Caco-2 (cell line): Measurements from ENCODE around the gene ALPP. TPM values are rescaled to one million over a fixed set of nuclear protein-coding genes. Genes with fewer than 3 reads are reported as not detected.

Source experiments
- BruUV-seq: library from RNA; stranded (reverse); fragments of 400-500 nt; replicated peaks from 2 replicates; lab custom pipeline; 2021; lab: Mats Ljungman, UMichigan
- CTCF ChIA-PET: fragments of 300-600 bp; sonication (Branson Sonifier 250); formaldehyde crosslinking; loops from one replicate; lab custom pipeline; 2022; ENCODE audit warnings: antibody characterized with exemption; lab: Charles Lee
- POLR2A ChIA-PET: fragments of 300-600 bp; sonication (Branson Sonifier 250); formaldehyde crosslinking; loops from one replicate; lab custom pipeline; 2022; ENCODE audit warnings: antibody characterized with exemption; lab: Charles Lee
- DNase-seq, 2 experiments: peaks; one replicate each; pipeline versions ENCODE4 v3.0.0 to v3.0.0-alpha.2; 2020 to 2022
- H3K27me3 ChIP-seq: replicated peaks from 2 replicates; pipeline ENCODE4 v1.6.0; 2011; ENCODE audit warnings: low read length; ENCODE audit not compliant: control insufficient read depth, insufficient read depth
- H3K36me3 ChIP-seq: 2 replicates; pipeline ENCODE4 v1.5.1; 2011; ENCODE audit warnings: low read length; ENCODE audit not compliant: control insufficient read depth, insufficient read depth
- H3K4me1 ChIP-seq: fragments of 250-450 bp; sonication (Bioruptor Pico); 2 replicates; pipeline ENCODE4 v1.5.1; 2020; ENCODE audit warnings: mild to moderate bottlenecking
- H3K4me3 ChIP-seq: 2 replicates; pipeline ENCODE4 v1.5.1; 2011; ENCODE audit warnings: low read depth, mild to moderate bottlenecking, control low read depth, low read length
- H3K9me3 ChIP-seq: fragments of 250-450 bp; sonication (Bioruptor Pico); 2 replicates; pipeline ENCODE4 v1.5.1; 2020; ENCODE audit warnings: mild to moderate bottlenecking, moderate library complexity
- H3K27ac Mint-ChIP-seq: one replicate; pipeline ENCODE4 v1.8.0; 2022; ENCODE audit warnings: mixed read lengths; ENCODE audit not compliant: unreplicated experiment
- H3K27me3 Mint-ChIP-seq: one replicate; pipeline ENCODE4 v1.8.0; 2022; ENCODE audit warnings: mixed read lengths; ENCODE audit not compliant: insufficient read depth, unreplicated experiment
- H3K36me3 Mint-ChIP-seq: one replicate; pipeline ENCODE4 v1.8.0; 2022; ENCODE audit warnings: mild to moderate bottlenecking, mixed read lengths; ENCODE audit not compliant: insufficient read depth, unreplicated experiment
- H3K4me1 Mint-ChIP-seq: one replicate; pipeline ENCODE4 v1.8.0; 2022; ENCODE audit warnings: low read depth, mixed read lengths; ENCODE audit not compliant: unreplicated experiment
- H3K4me3 Mint-ChIP-seq: one replicate; pipeline ENCODE4 v1.8.0; 2022; ENCODE audit warnings: mild to moderate bottlenecking, moderate library complexity, mixed read lengths; ENCODE audit not compliant: unreplicated experiment
- H3K9me3 Mint-ChIP-seq: one replicate; pipeline ENCODE4 v1.8.0; 2022; ENCODE audit warnings: mixed read lengths; ENCODE audit not compliant: unreplicated experiment
- intact Hi-C: fragments of 100-400 bp; cut with micrococcal nuclease; formaldehyde crosslinking; loops from one replicate; pipeline ENCODE4 v1.10.0; 2022; ENCODE audit not compliant: unreplicated experiment
- total RNA-seq: library from RNA; stranded (reverse); gene quantifications from 2 replicates; pipeline ENCODE4 v1.2.3, GENCODE V29; 2022
- TF ChIP-seq, protein P1 (sequence below), 2 experiments: fragments of 200-600 bp in 1 of 2; IDR thresholded peaks; 1 replicate in 1 of 2; 2 replicates in 1 of 2; pipeline versions ENCODE4 v1.5.1 to v1.8.0; 2011 to 2022; ENCODE audit warnings: antibody characterized with exemption in 1 of 2, control low read depth in 1 of 2, inconsistent platforms in 1 of 2, low read depth in 1 of 2, low read length in 1 of 2, mild to moderate bottlenecking in 1 of 2, moderate library complexity in 1 of 2; ENCODE audit not compliant: insufficient read depth in 1 of 2, severe bottlenecking in 1 of 2, unreplicated experiment in 1 of 2

The ALPP gene
- total RNA-seq, 1 experiment from 2014 or later = 4.9 TPM

DNA sequence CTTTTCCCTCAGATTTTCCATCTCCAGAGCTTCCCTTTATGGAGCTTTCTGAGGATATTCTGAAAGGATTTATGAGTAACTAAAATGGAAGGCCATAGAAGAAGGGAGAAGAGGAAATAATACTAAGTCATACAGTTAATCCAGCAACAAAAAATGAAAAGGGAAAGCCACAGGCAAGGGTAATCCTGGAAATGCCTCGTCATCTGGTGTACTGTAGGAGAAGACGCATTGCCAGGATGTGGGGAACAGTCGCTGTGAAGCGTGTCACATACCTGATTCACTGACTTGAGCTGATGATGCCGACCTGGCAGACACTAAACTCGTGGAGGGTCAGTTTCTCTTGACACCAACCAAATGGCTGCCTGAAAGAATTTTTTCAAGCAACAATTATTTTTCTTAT, 34.7 kb upstream of the ALPP start:
- Histone ChIP-seq H3K27me3 (no peaks in the 10 kb centered on the region), H3K4me1 (no peaks in the 10 kb centered on the region), H3K9me3 (no peaks in the 10 kb centered on the region), H3K4me3 (no peak overlapping the region), H3K36me3 (no peaks in the 10 kb centered on the region)
- BruUV-seq = no TSS peak
- Mint-ChIP-seq H3K27me3 (no peaks in the 10 kb centered on the region), H3K4me1 (no peaks in the 10 kb centered on the region), H3K4me3 (no peak overlapping the region), H3K27ac (no peak overlapping the region), H3K9me3 (no peaks in the 10 kb centered on the region), H3K36me3 (no peaks in the 10 kb centered on the region)
- CTCF ChIA-PET = no interaction called here
- POLR2A ChIA-PET = no interaction called here
- TF ChIP-seq, protein P1, sequence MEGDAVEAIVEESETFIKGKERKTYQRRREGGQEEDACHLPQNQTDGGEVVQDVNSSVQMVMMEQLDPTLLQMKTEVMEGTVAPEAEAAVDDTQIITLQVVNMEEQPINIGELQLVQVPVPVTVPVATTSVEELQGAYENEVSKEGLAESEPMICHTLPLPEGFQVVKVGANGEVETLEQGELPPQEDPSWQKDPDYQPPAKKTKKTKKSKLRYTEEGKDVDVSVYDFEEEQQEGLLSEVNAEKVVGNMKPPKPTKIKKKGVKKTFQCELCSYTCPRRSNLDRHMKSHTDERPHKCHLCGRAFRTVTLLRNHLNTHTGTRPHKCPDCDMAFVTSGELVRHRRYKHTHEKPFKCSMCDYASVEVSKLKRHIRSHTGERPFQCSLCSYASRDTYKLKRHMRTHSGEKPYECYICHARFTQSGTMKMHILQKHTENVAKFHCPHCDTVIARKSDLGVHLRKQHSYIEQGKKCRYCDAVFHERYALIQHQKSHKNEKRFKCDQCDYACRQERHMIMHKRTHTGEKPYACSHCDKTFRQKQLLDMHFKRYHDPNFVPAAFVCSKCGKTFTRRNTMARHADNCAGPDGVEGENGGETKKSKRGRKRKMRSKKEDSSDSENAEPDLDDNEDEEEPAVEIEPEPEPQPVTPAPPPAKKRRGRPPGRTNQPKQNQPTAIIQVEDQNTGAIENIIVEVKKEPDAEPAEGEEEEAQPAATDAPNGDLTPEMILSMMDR (IDR thresholded peaks at IDR 0.05; ENCODE audit: insufficient read depth in 1 of 2, low read depth in 1 of 2, low read length in 1 of 2, severe bottlenecking in 1 of 2, unreplicated experiment in 1 of 2) = no peak
- intact Hi-C loops = loop anchor here (5.0 kb wide), 1 partner anchor 93 kb away; no protein-coding TSS in a partner anchor
- no peak for DNase-seq

DNA sequence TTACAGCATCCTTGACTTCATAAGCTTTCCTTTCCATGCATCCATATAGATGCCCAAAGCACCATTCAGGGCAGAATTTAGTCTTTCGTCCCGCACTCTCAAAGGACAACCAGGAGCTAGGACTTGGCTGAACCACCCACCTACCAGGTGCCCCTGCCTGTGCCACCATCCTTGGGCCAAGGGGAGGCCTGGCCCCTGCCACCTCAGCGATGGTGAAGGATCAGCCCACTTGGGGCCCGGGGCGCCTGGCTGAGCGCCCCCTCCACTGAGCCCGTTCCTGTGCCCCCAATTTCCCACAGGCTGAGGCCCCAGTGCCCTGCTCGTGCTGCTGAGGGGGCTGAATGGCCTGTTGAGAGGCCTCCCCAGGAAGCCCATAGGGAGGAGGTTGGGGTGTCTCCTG, 33.3 kb upstream of the ALPP start:
- no peaks in the 10 kb centered on the region for H3K27me3 Mint-ChIP-seq
- TF ChIP-seq, protein P1 (IDR thresholded peaks at IDR 0.05; ENCODE audit: insufficient read depth in 1 of 2, low read depth in 1 of 2, low read length in 1 of 2, severe bottlenecking in 1 of 2, unreplicated experiment in 1 of 2) = no peak
- no peak overlapping the region for H3K27ac Mint-ChIP-seq
- H3K9me3 Mint-ChIP-seq = no peaks in the 10 kb centered on the region
- intact Hi-C loops = no loop called here
- Histone ChIP-seq H3K4me3 (no peak overlapping the region), H3K27me3 (no peaks in the 10 kb centered on the region), H3K36me3 (no peaks in the 10 kb centered on the region), H3K4me1 (no peaks in the 10 kb centered on the region), H3K9me3 (no peaks in the 10 kb centered on the region)
- H3K4me1 Mint-ChIP-seq = no peaks in the 10 kb centered on the region
- DNase-seq = no peak
- no TSS peak for BruUV-seq
- no peaks in the 10 kb centered on the region for H3K36me3 Mint-ChIP-seq
- no peak overlapping the region for H3K4me3 Mint-ChIP-seq
- CTCF ChIA-PET = no interaction called here
- POLR2A ChIA-PET = no interaction called here

DNA sequence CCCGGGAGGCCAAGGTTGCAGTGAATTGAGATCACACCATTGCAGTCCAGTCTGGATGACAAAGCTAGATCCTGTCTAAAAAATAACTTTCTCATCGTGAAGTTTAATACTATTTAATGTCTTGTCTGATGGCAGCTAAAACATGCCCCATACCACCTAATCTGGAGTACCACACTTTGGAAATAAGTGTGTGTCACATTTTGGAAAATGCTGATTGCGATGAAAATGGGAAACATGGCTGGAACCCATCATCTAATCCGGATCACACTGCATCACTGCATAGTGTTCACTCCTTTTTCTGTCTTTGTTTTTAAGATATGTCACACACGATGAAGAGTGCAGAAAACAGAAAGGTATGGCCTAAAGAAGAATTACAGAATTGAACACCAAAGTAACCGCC, 31.2 kb upstream of the ALPP start:
- TF ChIP-seq, protein P1 (IDR thresholded peaks at IDR 0.05; ENCODE audit: insufficient read depth in 1 of 2, low read depth in 1 of 2, low read length in 1 of 2, severe bottlenecking in 1 of 2, unreplicated experiment in 1 of 2) = no peak
- Mint-ChIP-seq H3K27ac (no peak overlapping the region), H3K4me1 (no peaks in the 10 kb centered on the region), H3K4me3 (no peak overlapping the region), H3K36me3 (no peaks in the 10 kb centered on the region), H3K9me3 (no peaks in the 10 kb centered on the region), H3K27me3 (no peaks in the 10 kb centered on the region)
- Histone ChIP-seq H3K27me3 (no peaks in the 10 kb centered on the region), H3K36me3 (no peaks in the 10 kb centered on the region), H3K4me1 (no peaks in the 10 kb centered on the region), H3K9me3 (no peaks in the 10 kb centered on the region), H3K4me3 (no peak overlapping the region)
- POLR2A ChIA-PET = no interaction called here
- DNase-seq = no peak
- intact Hi-C loops = no loop called here
- BruUV-seq = no TSS peak
- CTCF ChIA-PET = no interaction called here
